NCI-H460 (cell line): ENCODE data around the gene CMTM1. TPM values are rescaled to one million over a fixed set of nuclear protein-coding genes. Genes with fewer than 3 reads are reported as not detected.
A peak's percentile ranks its signal among the peaks of the same experiment; 100 is the strongest.

ENCODE experiments used
- DNase-seq: peaks from one replicate; pipeline ENCODE4 v3.0.0-alpha.2; 2016; ENCODE audit warnings: low read depth; ENCODE audit errors: extremely low read depth
- polyA plus RNA-seq: library from polyadenylated mRNA; depleted of rRNA; stranded (reverse); fragments of >200 nt; gene quantifications from 2 replicates; pipeline ENCODE4 v1.2.3, GENCODE V29; 2014; cell fraction: nucleus; rRNA removed
- total RNA-seq: library from RNA; depleted of rRNA; stranded (reverse); fragments of >200 nt; shearing (Covaris generic); gene quantifications from 2 replicates; pipeline ENCODE4 v1.2.3, GENCODE V29; 2014; rRNA removed

Gene CMTM1, protein sequence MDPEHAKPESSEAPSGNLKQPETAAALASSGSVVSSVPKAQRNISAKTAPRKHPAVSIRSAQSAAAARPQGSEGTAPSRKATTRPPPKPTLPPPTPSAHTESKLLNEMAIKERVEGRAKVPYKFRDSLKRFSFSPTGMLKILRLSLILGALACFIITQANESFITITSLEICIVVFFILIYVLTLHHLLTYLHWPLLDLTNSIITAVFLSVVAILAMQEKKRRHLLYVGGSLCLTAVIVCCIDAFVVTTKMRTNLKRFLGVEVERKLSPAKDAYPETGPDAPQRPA
- total RNA-seq, result 1.7 and 3.2 TPM in 2 replicates
- 0.10 and 2.4 TPM in 2 replicates for polyA plus RNA-seq

DNA sequence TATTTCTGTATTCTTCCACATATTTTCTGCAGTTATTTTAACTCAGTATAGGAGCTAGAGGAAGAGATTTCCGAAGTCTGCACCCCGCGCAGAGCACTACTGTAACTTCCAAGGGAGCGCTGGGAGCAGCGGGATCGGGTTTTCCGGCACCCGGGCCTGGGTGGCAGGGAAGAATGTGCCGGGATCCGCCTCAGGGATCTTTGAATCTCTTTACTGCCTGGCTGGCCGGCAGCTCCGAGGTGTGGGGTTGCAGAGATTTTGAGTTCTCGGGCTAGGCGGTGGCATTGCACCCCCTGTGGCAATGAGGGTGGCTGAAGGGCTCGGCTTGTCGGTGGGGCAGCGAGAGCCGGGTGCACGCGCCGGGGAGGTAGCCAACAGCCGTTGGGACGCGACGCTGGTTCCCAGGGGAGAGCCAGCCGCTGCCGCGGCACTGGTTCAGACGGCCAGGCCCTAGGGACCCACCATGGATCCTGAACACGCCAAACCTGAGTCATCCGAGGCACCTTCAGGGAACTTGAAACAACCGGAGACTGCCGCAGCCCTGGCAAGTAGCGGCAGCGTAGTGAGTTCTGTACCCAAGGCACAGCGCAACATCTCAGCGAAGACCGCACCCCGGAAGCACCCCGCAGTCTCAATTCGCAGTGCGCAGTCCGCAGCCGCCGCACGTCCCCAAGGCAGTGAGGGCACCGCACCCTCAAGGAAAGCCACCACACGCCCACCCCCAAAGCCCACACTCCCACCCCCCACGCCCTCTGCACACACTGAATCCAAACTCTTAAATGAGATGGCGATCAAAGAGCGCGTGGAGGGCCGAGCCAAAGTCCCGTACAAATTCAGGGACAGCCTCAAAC, at the start of gene CMTM1:
Gene CMTM1, plus strand, starts transcription at position 389 of the 851 bp plus-strand sequence. Its CDS starts 75 bp downstream, at position 464.
- no peak for DNase-seq

- DNase-seq, result no peak
Observed at GRCh38 chr16:66516509-66516807, 49.8 kb upstream of the CMTM1 start.

- DNase-seq, result peak; percentile 100
Observed at GRCh38 chr16:66516808-66517585, 49.2 kb upstream of the CMTM1 start.

DNA sequence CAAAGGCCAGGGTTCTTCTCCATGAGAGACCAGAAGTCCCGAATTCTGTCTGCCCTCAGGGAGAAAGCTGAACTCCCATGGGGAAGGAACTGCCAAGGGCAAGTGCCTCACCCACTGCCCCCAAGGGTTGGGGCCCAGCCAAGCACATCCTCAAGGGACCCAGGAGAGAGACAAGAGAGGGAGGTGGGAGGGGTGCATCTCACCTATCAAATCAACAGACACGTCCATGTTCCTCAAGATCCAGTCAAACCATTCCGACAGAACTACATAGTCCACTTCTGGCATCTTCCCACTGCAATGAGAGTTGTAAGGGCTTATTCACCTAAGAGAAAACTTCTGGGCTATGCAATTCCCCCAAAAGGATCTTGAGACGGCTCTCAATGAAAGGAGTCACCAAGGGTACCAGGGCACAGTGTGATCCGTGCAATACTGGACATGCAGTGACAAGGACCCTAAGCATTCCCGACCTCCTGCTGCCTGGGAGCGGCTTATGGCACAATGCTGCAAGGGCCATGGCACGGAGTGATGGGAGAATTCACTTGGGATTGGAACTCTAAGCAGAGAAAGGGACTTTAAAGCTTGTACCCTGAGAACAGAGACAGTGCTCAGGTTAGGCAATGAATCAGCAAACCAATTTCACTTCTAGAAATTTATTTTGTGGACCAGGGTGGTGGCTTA, 48.5 kb upstream of the CMTM1 start:
- DNase-seq, result peak; percentile 29

DNA sequence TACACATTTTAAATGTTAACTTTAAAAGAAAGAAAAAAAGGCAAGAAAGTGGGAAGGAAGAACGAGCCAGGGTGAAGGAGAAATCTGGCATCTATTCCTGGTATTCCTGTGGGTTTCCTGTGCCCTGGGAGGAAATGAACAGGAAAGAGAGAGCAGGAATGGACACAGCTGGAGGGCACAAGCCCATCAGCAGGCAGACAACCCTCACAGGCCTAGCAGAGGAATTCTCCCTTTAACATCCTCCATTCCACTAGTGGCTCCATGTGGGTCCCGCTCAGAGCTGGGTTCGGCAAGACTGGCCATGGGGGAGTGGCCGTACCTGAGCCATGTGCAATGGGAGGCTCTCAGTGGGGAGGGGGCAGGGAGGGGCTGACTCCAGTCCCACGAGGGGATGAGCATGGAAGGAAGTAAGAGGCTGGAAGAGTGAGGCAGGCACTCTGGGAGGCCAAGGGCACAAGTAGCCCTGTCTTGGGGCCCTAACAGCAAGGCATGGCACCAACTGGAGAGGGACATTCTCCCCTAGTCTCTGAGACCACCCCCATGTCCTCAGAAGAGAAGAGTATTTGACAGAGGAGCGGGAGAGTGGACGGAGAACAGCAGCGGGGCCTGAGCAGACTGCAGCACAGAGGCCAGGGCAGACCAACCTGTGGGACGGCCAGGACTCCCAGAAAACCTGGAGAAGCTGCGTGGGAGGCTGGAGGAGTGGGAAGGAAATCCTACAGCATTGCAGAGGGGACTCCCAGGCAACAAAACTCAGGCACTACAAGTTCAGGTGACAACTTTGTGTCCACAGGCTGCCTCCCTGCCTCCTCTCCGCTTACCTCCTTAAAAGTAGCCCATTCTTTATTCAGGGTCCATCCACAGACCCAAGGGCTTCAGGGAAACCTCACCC, 46.5 kb upstream of the CMTM1 start:
- DNase-seq, result no peak

DNA sequence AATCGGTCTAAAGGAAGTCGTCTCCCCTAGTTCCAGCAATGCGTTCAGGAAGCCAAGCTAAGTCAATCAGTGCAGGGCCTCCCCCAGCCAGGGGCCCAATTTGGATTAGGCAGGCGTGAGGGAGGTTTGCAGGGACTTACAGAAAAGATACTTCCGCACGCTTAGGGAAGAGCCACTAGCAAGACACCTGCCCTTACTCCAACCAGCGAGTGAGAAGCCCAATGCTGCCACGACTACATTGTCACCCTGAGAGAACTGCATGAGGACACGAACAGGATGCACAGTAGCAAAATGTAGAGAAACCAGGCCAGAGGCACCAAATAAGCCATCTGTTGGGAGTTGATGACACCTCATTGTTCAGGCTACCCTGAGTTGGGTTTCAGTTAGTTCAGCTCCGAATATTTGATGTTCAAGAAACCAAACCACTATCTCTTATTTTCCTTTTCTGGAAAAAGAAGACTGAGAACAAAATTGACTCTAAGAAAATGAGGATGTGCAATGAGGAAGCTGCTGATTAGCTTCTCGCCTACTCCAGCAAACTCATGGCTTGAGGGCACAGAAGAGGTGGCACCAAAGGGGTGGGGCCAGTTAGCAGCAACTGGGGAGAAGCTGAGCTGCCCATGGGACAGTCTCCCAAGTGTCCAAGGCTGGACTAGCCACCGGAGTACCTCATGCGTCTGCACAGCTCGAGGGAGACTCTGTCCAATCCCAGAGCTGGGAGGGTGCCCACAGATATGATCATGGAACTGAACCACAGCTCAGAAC, 45.7 kb upstream of the CMTM1 start:
- DNase-seq, result no peak

- DNase-seq, result no peak
Observed at GRCh38 chr16:66521252-66521713, 45.0 kb upstream of the CMTM1 start.

- DNase-seq, result no peak
Observed at GRCh38 chr16:66521951-66522771, 44.1 kb upstream of the CMTM1 start.

GRCh38 chr16:66522816-66523590, 43.2 kb upstream of the CMTM1 start:
- no peak for DNase-seq

DNA sequence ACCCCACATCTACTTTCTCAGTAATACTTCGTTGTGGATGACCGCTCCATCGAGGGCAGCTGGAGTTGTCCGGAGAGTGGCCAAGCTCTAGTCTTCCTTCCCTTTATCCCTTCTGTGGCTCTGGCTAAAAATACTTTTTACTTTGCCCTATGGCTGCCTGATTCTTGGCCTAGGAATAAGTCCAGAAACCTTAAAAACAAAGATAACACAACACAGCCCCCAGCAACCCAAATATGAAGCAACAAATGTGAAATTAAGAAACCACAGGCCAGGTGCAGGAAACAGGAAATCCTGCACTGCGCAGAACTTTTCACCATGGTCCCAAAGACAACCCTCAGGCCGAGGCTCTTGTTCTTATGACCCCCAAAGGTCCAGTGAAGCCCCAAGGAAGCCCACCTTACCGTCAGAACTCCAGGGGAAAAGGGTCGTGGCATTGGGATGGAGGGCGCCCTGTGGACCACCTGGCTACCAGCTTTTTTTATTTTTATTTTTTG, 42.3 kb upstream of the CMTM1 start:
- DNase-seq, result no peak

GRCh38 chr16:66524601-66525164, 41.6 kb upstream of the CMTM1 start:
- DNase-seq, result no peak

GRCh38 chr16:66525396-66526180, 40.7 kb upstream of the CMTM1 start:
- no peak for DNase-seq

- DNase-seq, result no peak
Observed at GRCh38 chr16:66528294-66528693, 37.9 kb upstream of the CMTM1 start.

DNA sequence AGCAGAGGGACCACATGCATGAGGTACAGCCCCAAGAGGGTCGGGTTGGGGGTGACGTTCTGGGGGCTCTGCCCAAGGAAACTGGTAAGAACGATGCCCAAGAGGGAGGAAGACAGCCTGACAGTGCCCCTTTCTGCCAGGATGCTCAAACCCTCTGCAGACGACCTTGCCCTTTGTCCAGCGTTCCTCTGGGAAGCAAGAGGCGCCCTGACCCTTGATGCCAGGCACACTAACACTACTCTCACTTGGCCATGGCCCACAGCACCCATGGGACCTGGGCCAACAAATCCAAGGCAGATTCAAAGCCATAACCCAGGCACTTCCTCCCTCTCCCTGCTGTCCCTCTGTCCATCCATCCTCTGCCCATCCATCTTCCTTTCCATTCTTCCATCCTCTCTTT, 36.8 kb upstream of the CMTM1 start:
- DNase-seq, result no peak

GRCh38 chr16:66534376-66534799, 31.9 kb upstream of the CMTM1 start:
- DNase-seq, result no peak

GRCh38 chr16:66536525-66536924, 29.7 kb upstream of the CMTM1 start:
- no peak for DNase-seq
